ENCODE data around the gene CXCR3.
"Not testable (repeated sequence)": the region's sequence is repeated elsewhere in the genome, so short reads cannot be mapped to it uniquely, and the experiment has no call there.

Gene CXCR3

DNA sequence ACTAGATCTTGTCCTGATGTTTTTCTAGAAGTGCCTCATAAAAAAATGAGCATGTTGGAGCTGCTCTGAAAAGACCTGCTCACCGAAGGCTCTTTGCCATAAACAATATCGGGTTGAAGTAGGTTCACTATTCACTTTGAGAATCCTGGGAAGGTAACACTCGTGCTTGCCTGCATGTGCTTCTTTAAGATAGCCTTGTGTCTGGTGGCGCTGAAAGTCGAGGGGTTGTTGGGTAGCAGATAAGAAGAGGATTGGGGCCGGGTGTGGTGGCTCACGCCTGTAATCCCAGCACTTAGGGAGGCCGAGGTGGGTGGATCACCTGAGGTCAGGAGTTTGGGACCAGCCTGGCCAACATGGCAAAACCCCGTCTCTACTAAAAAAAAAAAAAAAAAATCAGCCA lies 6.6 kb downstream of the CXCR3 start:
- not testable (repeated sequence) for DNase-seq (ENCODE audit: low read depth in 2 of 2)

DNA sequence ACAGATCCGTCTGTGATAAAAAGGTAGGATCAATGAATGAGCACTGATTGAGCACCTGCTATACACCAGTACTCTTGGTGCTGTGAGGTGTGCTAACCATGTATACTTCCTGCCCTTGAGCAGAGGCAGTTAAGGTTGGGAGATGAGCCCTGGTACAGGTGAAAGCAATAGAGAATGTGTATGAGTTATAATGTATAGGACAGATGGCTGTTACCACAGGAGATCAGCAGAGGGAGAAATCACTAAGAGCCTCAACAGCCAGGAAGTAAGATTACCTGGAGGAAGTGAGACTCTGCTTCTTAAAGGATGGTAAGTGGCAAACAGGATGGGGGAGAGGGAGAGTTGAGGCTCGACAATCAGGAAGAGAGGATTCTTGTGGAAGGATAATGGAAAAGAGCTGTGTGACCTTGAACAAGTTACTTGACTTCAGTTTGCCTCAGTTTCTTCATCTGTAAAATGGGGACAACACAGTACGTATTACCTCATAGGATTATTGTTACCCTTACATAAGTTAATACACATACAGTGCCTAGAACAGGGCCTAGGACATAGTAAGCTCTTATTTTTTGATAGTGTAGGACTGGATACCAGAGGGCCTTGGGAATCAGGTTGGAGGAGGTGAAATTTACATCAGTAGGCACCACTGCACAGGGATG lies 9.1 kb downstream of the CXCR3 start:
- no peak for DNase-seq (ENCODE audit: low read depth in 2 of 2)

DNA sequence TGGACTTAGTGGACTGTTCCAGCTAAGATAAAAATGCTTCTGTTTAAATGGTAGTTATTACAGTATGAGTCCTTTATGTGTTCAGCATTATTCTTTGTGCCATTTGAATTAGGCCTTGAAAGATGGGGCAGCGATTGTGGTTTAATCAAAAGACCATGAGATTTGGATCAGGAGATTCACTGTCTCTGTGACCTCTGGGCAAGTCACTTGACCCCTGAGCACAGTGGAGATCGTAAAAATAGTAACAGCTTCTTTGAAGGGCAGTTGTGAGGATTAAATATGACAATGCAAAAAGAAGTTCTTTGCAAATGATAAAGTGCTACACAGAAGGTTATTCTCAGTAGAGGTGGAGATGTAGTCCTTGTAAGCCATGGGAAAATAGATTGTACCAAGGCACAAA lies 10.8 kb downstream of the CXCR3 start:
- no peak for DNase-seq (ENCODE audit: low read depth in 2 of 2)

DNA sequence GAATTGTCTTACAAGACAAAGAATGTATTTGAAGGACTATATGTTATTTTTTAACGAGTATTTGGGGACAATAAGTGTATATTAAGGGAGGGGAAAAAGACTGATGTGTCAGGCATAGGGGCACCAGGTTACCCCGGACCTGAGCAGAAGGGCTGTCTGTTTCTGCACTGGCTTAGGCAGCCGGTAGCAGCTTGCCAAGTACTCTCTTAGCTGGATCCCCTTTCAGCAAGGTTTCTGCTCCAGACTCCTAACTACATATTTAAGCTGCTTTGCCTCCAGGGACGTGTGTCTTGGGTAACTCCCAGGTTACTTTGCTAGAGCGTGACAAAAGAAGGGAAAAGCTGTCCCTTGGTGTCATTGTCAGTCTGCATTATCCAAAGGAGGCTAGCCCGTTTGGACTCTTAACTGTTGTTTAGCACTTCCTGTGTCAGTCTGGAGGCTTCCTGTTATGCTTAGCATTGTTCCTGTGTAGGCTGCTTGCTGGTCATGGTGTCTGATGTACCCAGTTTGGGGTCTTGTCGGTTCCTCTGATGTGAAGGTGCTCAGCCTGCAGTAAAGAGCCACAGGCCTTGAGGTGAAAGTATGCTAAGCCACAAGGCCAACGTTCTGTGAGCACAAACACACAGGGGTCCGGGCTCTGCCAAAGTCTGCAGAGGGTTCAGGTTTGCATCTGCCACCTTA lies 11.6 kb downstream of the CXCR3 start:
- no peak for DNase-seq (ENCODE audit: low read depth in 2 of 2)

DNA sequence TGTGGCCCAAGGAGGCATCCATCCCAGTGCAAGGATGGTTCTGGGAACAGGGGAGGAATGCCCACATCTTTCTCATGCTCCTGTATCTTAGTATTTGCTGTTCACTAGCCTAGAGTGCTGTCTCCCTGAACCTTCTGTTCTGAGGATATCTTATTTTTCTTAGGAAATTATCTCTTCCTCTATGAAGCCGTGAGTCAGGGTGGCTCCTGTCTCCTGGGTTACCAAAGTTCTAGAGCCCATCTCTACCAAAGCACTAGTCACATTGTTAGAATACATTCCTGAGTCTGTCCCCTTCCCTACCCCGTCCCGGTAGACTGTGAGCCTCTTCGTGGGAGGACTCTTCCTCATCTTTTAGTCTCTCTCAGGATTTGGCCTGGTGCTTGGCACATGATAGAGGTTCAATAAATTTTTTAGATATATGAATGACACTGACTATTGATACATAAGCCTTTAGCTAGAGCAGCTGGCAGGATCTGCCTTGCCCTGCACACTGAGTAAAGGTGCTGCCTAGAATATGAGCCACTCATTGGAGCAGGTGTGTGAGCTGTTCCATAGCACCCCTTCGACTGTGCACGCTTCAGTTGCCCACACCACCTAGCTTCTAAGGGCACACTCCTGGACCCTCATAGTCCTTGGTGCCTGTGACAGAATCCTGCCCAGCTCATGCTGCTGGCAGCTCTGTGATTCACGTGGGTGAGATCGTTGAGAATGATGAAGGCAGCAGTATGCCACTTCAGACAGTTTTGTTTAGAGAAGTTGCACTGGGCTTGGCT lies 13.3 kb downstream of the CXCR3 start:
- DNase-seq (ENCODE audit: low read depth in 2 of 2), result no peak

DNA sequence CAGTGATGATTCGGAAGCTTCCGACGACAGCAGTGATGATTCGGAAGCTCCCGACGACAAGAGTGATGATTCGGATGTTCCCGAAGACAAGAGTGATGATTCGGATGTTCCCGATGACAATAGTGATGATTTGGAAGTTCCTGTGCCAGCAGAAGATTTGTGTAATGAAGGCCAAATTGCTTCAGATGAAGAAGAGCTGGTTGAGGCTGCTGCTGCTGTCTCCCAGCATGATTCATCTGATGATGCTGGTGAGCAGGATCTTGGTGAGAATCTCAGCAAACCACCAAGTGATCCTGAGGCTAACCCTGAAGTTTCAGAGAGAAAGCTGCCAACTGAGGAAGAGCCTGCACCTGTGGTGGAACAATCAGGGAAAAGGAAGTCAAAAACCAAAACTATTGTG lies 14.2 kb downstream of the CXCR3 start:
- DNase-seq (ENCODE audit: low read depth in 2 of 2), result no peak

DNA sequence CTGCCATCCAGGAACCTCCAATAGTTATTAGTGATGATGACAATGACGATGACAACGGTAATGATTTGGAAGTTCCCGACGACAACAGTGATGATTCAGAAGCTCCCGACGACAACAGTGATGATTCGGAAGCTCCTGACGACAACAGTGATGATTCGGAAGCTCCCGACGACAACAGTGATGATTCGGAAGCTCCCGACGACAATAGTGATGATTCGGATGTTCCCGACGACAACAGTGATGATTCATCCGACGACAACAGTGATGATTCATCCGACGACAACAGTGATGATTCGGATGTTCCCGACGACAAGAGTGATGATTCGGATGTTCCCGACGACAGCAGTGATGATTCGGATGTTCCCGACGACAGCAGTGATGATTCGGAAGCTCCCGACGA lies 14.7 kb downstream of the CXCR3 start:
- DNase-seq (ENCODE audit: low read depth in 2 of 2), result no peak

DNA sequence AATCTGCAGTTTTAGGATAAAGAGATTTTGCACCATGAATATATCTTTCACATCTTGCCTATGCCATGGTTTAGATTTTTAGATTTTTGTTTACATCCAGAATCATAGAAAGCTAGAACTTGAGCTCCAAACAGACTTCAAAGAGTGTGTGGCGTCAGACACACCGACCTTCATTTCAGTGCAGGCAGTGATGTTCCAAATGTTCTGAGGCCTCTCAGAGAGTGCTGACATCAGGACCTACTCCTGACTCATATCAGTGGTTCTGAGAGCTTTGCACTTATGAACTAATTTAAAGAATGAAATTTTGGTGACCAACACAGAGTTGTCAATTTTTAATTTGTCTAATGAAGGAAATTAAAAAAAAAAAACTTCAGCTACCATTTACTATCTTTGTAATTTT lies 18.3 kb downstream of the CXCR3 start:
- DNase-seq (ENCODE audit: low read depth in 2 of 2), result no peak

DNA sequence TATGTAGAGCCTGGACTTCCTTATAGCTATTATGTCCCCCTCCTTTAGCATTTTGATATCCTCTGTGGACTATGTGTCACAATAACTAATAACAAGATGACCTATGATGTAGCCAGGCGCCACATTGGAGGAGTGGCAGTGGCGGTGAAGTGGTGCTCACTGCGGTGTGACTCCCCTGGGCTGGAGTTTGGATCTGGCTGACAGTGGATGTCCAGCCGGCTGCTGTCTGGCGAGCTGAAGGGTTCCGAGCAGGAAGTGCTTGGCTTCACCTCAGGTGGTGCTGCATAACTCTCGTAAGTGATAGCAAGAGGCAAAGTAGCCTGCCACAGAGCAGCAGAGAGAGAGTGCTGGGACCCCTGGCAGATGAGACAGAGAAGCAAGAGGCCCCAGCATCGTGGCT lies 25.1 kb downstream of the CXCR3 start:
- not testable (repeated sequence) for DNase-seq (ENCODE audit: low read depth in 2 of 2)

DNA sequence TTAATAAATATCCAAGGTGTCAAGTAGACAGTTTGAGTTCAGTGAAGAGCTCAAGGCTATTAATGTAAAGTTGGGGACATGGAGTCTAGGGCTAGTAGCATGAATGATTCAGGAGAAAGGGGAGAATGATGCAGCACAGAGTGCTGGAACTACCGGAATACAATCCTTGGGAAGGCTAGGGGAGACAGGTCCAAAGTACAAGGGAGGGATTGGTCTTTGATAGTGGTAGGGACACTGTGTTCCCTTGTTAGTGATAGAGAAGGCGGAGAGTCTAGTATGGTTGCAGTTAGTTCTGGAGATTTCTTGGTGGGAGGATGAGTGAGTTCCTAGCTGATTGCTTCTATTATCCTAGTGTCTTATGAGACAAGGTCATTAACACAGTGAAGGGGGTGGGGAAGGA lies 31.4 kb downstream of the CXCR3 start:
- DNase-seq (ENCODE audit: low read depth in 2 of 2), result no peak

DNA sequence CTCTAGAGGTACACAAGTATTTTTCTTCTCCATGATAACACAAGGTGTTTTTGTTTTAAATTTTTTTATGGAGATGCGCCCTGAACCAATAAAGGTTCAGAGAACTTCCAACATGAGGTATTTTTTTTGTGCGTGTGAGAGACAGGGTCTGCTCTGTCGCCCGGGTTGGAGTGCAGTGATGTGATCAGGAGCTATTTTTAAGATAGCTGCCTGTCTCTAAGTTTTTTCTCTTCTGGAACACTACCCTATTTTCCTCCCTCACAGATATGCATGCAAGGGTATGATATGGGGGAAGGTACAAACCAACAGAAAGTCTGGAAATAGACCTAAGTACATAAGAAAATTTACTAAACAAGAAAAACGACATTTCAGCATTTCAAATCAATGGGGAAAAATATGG lies 37.1 kb downstream of the CXCR3 start:
- no peak for DNase-seq (ENCODE audit: low read depth in 2 of 2)

DNA sequence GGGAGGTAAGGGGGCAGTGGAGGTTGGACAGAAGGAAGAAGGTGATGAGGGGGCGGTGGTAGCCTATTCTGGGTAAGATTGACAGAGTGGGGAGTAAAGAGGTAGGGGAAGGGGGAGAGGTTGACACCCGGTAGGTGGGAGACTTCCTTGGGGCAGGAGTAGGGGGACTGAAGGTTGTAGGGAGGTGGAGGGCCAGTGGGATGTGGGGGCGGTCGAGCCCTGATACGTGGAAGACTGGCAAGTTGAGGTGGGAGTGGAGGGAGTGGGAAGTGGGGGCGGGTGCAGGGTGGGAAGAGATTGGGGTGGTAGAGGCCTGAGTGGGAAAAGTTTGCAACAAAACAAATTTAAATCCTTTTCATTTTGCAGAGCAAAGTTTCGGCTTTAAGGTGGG lies 38.3 kb downstream of the CXCR3 start:
- no peak for DNase-seq (ENCODE audit: low read depth in 2 of 2)

DNA sequence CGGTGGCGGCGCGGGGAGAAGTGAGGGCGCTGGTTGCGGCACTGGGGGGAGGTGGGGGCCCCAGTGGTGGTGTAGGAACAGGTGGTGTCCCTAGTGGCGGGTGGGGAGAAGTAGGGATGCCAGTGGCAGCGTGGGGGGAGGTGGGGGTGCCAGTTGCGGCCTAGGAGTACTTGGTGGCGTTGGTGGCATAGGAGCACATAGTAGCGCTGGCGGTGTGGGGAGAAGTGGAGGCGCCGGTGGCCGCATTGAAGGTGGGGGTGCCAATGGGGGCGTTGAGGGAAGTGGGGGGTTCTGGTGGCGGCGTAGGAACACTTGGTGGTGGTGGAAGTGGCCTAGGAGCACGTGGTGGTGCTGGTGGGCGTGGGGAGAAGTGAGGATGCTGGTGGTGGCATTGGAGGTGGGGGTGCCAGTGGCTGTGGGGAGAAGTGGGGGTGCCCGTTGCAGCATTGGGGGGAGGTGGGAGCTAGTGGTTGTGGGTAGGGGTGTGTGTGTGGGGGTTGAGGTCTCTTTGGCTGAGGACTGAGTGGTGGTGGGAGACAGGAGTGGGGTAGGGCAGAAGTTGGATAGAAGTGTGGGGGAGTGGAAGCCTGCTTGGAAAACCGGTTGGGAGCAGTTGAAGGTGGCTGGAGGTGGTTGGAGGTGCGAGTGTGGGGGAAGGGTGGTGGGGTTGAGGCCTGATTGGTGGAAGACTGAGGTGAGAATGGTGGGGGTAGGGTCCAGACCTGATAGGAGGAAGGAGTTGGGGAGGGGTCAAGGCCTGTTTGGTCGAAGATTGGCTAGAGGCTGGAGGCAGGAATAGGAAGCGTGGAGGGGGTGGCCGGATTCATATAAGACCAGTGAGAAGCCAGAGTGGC lies 38.9 kb downstream of the CXCR3 start:
- DNase-seq (ENCODE audit: low read depth in 2 of 2), result no peak

DNA sequence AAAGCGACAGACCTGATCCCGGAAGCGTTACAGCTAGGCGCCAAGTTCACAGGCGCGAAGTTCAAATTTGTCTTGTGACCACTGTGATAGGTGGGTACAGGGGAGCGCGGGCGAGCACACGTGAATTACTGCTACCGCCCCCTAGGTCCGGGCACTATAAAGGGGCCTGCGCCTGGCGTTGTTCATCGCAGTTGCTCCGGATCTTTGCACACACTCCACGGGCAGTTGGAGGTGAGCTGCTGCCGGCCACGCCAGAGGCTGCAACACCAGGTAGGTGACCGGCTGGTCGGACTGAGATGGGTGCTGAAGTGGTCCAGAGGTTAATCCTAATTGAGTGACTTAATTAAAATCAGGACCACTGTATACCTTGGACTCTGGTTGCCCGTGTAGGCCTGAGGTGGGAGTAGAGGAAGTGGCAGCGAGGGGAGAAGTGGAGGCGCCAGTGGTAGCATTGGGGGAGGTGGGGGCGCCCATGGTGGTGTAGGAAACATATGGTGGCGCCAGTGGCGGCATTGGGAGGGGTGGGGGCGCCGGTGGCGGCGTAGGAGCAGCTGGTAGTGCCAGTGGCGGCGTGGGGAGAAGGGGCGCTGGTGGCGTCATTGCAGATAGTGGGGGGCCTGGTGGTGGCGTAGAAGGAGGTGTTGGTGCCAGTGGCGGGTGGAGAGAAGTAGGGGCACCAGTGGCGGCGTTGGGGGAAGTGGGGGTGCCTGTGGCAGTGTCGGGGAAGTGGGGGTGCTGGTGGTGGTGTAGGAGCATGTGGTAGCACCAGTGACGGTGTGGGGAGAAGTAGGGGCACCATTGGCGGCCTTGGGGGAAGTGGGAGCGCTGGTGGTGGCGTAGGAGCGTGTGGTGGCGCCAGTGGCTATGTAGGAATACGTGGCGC lies 39.8 kb downstream of the CXCR3 start, which contains the start of gene GCNA:
TSS of gene GCNA (plus strand) at position 185 of the 883 bp plus-strand sequence. CDS start 2,385 bp downstream, outside the sequence.
- DNase-seq (ENCODE audit: low read depth in 2 of 2), result no peak

DNA sequence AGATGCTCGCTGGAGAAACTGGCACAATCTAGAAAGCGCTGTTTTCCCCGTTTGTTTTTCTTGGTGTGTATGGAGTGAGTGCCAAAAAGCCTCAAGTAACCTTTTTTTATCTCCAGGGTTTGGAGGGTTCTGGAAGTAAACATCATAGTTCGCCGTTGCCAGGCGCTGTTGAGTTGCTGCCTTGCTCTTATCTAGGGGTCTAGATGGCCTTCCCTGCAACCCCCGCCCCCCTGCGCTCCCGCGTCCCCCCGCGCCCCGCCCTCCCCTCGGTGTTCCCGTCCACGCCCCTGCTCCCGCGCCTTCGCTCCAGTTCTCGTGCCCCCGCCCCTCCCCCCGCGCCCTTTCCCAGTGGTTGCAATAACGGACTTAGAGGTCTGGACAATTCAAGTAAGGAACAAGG lies 40.6 kb downstream of the CXCR3 start:
- no peak for DNase-seq (ENCODE audit: low read depth in 2 of 2)

DNA sequence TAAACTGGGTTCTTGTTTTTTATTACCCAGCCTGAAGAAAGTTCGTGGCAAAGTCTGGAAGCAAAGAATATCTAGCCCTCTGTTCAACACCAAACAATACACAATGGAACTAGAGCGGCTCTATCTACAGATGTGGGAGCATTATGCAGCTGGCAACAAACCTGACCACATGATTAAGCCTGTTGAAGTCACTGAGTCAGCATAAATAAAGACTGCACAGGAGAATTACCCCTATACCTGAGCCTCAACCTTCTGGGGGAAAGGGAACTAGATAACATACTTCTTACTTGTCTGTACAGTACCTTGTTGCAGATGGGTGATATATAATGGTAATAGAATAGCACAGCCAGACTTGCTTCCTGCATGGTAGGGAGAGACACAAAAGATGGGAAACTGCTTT lies 44.7 kb downstream of the CXCR3 start:
- no peak for DNase-seq (ENCODE audit: low read depth in 2 of 2)

DNA sequence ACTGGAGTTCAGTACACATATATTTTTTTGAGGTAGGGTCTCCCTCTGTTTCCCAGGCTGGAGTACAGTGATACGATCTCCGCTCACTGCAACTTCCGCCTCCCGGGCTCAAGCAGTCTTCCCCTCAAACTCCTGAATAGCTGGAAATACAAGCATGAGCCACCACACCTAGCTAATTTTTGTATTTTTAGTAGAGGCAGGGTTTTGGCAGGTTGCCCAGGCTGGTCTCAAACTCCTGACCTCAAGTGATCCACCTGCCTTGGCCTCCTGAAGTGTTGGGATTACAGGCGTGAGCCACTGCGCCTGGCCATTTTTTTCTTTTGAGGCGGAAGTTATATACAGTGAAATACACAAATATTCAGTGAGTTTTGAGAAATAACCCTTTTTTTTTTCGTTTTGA lies 46.9 kb downstream of the CXCR3 start:
- DNase-seq (ENCODE audit: low read depth in 2 of 2), result not testable (repeated sequence)

Measured in stimulated activated CD8-positive, alpha-beta memory T cell treated with anti-CD3 and anti-CD28 coated beads, Interleukin-7, amount 100 ng/mL, for 1 hour (primary cell).